ENCODE data around the gene PRSS8.
"Not testable (repeated sequence)": the region's sequence is repeated elsewhere in the genome, so short reads cannot be mapped to it uniquely, and the experiment has no call there.

PRSS8 gene

GRCh38 chr16:31147574-31147973 is 12.0 kb upstream of the PRSS8 start:
- POLR2A ChIA-PET = no interaction called here
- no peak for TF ChIP-seq CTCF (IDR thresholded peaks at IDR 0.05; ENCODE audit: control extremely low read depth, extremely low read depth, low read depth, missing control alignments)
- CTCF ChIA-PET = no interaction called here
- DNase-seq (ENCODE audit: extremely low spot score) = no peak

- DNase-seq (ENCODE audit: extremely low spot score) = no peak
- POLR2A ChIA-PET = no interaction called here
- CTCF ChIA-PET = interaction anchor here (1.0 to 1.8 kb wide), 4 partner anchors 11 to 21 kb away, joined by 3 to 5 read pairs (median 4); no protein-coding TSS in a partner anchor
- TF ChIP-seq CTCF (IDR thresholded peaks at IDR 0.05; ENCODE audit: control extremely low read depth, extremely low read depth, low read depth, missing control alignments) = no peak
Measured at GRCh38 chr16:31145398-31145990, 10.0 kb upstream of the PRSS8 start.

GRCh38 chr16:31144418-31144817 is 8.9 kb upstream of the PRSS8 start:
- CTCF ChIA-PET = interaction anchor here (1.1 to 2.9 kb wide), 4 partner anchors 13 to 169 kb away, joined by 3 to 21 read pairs (median 4); no protein-coding TSS in a partner anchor
- DNase-seq (ENCODE audit: extremely low spot score); POLR2A ChIA-PET: not testable (repeated sequence)

- ChIA-PET CTCF (interaction anchor here (1.1 to 4.9 kb wide), 9 partner anchors 8 to 204 kb away, joined by 3 to 68 read pairs (median 9); partner anchors contain the start of genes ZNF646 and ZNF668), POLR2A (no interaction called here)
- no peak for TF ChIP-seq CTCF (IDR thresholded peaks at IDR 0.05; ENCODE audit: control extremely low read depth, extremely low read depth, low read depth, missing control alignments)
- DNase-seq (ENCODE audit: extremely low spot score) = no peak
Measured at GRCh38 chr16:31143694-31144148, 8.2 kb upstream of the PRSS8 start.

GRCh38 chr16:31143011-31143693 is 7.6 kb upstream of the PRSS8 start:
- no peak for DNase-seq (ENCODE audit: extremely low spot score)
- ChIA-PET POLR2A (interaction anchor here (1.3 to 1.8 kb wide), 3 partner anchors 25 to 41 kb away, joined by 3 to 29 read pairs (median 10); partner anchors contain the start of genes FUS and KAT8), CTCF (interaction anchor here (0.6 to 4.9 kb wide), 41 partner anchors 8 to 317 kb away, joined by 3 to 68 read pairs (median 6); partner anchors contain the start of genes ARMC5, FUS, KAT8 and PYDC1)

GRCh38 chr16:31142109-31143010 is 6.8 kb upstream of the PRSS8 start:
- peak; percentile 100 for DNase-seq (ENCODE audit: extremely low spot score)
- peak; percentile 97 for TF ChIP-seq CTCF (IDR thresholded peaks at IDR 0.05; ENCODE audit: control extremely low read depth, extremely low read depth, low read depth, missing control alignments)
- ChIA-PET POLR2A (interaction anchor here (0.6 to 1.8 kb wide), 6 partner anchors 11 to 69 kb away, joined by 3 to 29 read pairs (median 3); partner anchors contain the start of genes FUS and KAT8), CTCF (interaction anchor here (0.6 to 4.9 kb wide), 48 partner anchors 9 to 317 kb away, joined by 3 to 68 read pairs (median 5); partner anchors contain the start of genes ARMC5, FUS, ITGAM and KAT8)

More at GRCh38 chr16:31143011-31143693, 7.6 kb upstream of the PRSS8 start:
- TF ChIP-seq CTCF (IDR thresholded peaks at IDR 0.05; ENCODE audit: control extremely low read depth, extremely low read depth, low read depth, missing control alignments) = no peak
